GM18507 (cell line): ENCODE data around the gene PLXNA2.

Experiments used
- DNase-seq: peaks from one replicate; pipeline ENCODE4 v3.0.0; 2011; ENCODE audit warnings: low read depth; ENCODE audit not compliant: insufficient read length; ENCODE audit errors: extremely low spot score
- FAIRE-seq: peaks from 2 replicates; lab custom pipeline; 2011; peaks lifted over from hg19 to GRCh38; lab: Jason Lieb, UNC

PLXNA2 gene

GRCh38 chr1:208043691-208044181, 200.4 kb downstream of the PLXNA2 start:
- no peak for DNase-seq
- FAIRE-seq: no peak

GRCh38 chr1:208042868-208043267, 201.3 kb downstream of the PLXNA2 start:
- FAIRE-seq (no peak), DNase-seq (no peak)

- no peak for DNase-seq
- no peak for FAIRE-seq
Measured at GRCh38 chr1:208042041-208042615, 202.1 kb downstream of the PLXNA2 start.

GRCh38 chr1:208041505-208041904, 202.7 kb downstream of the PLXNA2 start:
- no peak for FAIRE-seq
- no peak for DNase-seq

- DNase-seq (no peak), FAIRE-seq (no peak)
Measured at GRCh38 chr1:208040821-208041297, 203.3 kb downstream of the PLXNA2 start.

DNA sequence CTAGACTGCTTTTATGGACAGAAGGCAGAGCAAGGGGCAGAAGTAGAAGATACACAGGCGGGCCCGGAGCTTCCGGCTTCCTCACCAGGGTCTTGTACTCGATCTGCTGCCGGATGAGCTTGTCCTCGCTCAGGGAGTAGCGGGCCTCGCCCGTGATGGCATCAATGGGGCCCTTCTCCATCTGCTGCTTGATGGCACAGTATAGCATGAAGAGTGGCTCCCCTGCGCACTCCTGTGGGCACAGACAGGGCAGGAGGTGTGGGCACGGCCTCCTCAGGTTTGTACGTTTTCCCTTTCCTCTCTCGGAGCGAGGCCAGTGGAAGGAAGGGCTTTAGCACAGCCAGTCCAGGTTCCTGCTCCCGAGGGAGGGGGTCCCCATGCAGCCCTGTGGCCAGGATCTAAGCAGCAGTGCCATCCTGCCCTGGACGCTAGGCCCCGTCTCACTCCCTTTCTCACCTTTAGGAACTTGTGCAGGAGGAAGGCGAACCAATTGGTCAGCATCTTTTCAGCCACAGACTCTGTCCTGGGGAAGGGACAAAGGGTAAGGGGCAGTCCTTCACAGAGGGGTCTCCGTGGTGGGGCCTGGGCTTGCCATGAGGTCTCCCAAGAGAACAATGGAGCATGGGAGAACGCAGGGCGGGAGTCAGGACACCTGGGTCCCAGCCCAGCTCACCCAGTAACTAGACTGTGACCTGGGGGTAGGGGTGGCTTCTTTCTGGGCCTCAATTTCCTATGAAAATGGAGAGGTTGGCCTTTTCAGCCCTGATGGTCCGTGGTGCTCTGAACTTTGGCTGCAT, 204.4 kb downstream of the PLXNA2 start:
- DNase-seq (no peak), FAIRE-seq (no peak)

DNA sequence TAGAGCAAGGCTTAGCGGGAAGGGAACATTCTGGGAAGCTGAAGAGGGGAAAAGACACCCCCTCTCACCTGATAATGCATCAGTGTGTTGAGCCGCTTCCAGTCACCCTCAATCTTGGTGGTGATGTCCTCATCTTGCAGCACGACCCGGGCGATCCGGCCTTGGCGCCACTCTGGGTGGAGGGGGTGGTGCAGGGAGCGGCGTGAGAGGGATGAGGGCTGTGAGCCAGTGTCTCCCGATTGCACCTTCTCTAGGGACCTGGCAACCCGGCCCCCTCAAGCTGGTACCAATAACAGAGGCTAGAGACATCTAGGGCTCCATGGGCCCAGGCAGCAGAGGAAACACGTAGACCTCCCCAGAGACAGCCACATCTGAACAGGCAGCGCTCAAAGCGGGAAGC, 205.9 kb downstream of the PLXNA2 start:
- DNase-seq (no peak), FAIRE-seq (no peak)

DNA sequence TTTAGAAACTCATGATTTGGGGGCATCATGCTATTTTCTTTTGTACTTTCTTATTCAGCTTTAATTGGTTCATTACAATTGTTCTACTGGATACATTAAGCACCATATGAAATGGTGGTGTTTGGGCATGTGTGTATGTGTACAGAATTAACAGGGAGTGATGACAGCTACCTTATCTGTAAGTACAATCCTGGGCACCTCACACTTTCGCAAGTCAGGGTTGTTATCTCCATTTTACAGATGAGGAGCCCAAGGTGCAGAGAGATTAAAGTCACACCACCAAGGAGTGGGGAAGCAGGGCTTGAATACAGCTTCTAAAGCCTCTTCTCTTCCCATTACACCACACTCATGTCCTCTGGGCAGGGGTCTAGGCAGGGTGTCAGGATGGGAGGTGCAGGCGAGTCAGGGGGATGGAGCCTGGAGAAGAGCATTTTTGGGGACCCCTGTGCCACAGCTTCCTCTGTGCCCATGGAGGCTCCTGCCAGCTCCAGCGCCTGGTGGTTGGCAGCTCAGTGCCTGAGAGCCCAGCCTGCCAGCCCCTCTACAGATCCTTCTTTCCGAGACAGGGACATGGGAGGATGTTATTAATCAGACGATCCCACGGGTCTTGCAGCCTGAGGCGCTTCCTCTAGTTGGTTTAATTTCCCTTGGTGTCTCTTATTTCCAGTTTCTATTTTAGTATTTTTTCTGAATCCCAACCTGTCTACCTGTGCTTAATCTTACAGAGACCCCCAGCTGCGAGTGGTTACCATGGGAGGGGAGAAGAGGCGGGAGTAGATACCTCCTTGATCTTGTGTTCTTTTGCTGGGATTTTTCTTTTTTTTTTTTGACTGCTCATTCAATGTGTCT, 207.0 kb downstream of the PLXNA2 start:
- no peak for DNase-seq
- no peak for FAIRE-seq

GRCh38 chr1:208036106-208036808, 207.9 kb downstream of the PLXNA2 start:
- no peak for DNase-seq
- FAIRE-seq: no peak

DNA sequence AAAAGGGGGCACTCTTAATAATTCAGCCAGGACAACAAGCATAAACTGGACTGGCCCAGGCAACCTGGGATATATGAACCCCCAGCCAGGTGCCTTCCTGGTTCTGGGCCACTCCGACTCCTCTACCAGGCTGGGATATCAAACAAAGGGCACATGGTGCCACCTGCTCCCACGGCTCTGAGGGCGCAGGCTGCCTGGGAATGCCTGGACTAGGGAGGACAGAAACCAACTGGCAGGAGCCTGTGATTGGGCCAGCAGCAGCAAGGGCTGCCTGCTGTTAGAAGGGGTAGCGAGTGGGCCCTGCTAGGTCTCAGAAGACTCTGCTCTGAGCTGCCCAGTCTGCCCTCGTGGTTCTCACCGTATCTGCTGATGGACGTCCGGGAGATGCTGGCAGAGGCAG, 210.0 kb downstream of the PLXNA2 start:
- FAIRE-seq (no peak), DNase-seq (no peak)

DNA sequence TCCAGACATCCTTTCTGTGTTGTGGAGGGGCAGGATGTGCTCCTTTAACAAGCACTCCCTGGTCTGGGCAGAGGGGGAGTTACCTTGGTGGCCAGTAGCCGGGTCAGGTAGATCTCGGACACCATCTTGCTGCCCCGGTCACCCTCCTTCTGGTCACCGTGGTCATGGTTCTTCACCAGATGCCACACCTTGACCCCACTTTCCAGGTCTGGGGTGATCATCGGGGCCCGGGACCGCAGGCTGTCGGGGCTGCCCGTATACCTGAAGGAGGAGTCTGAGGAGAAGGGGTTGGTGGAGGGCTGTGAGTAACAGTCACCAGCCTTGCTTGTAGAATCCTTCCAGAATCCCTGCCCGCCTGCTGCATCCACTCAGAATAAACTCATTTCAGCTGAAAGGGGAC, 210.9 kb downstream of the PLXNA2 start:
- DNase-seq (no peak), FAIRE-seq (no peak)

GRCh38 chr1:208031932-208032320, 212.3 kb downstream of the PLXNA2 start:
- FAIRE-seq (no peak), DNase-seq (no peak)

- FAIRE-seq: no peak
Measured at GRCh38 chr1:208031316-208031931, 212.8 kb downstream of the PLXNA2 start.

GRCh38 chr1:208030288-208031091, 213.7 kb downstream of the PLXNA2 start:
- DNase-seq (no peak), FAIRE-seq (no peak)

More at GRCh38 chr1:208031316-208031931, 212.8 kb downstream of the PLXNA2 start:
- DNase-seq: no peak

GRCh38 chr1:208029381-208030287, 214.6 kb downstream of the PLXNA2 start:
- FAIRE-seq (no peak), DNase-seq (no peak)

DNA sequence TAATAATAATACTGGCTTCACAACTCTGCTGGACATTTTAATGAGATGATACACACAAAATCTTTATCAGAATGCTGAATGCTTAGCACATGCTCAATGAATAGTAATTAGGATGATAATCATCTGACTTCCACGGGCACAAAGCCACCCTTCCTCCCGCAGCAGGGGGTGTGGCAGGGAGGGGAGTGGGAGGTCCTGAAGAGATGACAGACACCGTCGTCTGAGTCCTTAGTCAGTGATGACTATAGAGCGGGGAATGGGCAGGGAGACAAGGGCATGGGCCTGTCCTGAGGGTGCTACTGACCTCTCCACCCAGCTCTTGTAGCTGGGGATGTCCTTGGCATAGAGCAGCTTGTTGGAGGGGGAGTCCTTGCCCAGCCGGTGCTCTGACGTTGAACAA, 215.7 kb downstream of the PLXNA2 start:
- FAIRE-seq (no peak), DNase-seq (no peak)

DNA sequence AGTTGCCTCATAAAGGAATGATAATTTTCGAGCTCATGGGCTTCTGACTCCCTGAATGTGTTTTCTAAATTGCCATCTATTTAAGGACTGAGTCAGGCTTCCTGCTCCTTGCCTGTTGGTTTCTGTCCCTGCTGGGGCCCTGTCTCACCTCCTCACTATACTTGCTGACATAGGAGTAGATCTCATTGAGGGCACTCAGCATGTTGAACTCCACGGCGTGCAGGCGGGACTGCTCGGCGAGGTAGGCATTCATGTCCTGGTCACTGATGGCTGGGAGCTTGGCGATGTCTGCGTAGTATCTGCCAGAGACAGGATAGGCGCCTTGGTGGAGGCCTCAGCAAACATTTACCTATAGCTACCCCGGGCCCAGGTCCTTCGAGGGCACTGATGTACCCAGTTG, 216.3 kb downstream of the PLXNA2 start:
- DNase-seq: no peak
- FAIRE-seq: no peak
